ENCODE measurements around the gene PDXP. TPM values are rescaled to one million over a fixed set of nuclear protein-coding genes. Genes with fewer than 3 reads are reported as not detected.

PDXP gene
- total and polyA plus RNA-seq, 4 donors = 23.4 to 42.2 (median 28.5) TPM

GRCh38 chr22:37710675-37711074, 52.2 kb downstream of the PDXP start:
- peaks cover 0 to 1% (median 0%) of the 10 kb centered on the region in 4 donors for H3K36me3 ChIP-seq (ENCODE audit: control insufficient read depth in 4 of 4, insufficient read depth in 3 of 4, low read depth in 1 of 4, low read length in 3 of 4)
- H3K4me1 ChIP-seq (ENCODE audit: control insufficient read depth in 4 of 4, insufficient read depth in 4 of 4, low read length in 3 of 4) = no peaks in the 10 kb centered on the region
- 93% methylated on average over 3 of the region's 3 CpGs for WGBS
- no peak overlapping the region for H3K9ac ChIP-seq (ENCODE audit: low read depth in 1 of 2, low read length in 2 of 2)
- no peak overlapping the region for H3K4me3 ChIP-seq (ENCODE audit: low read depth in 1 of 3, low read length in 3 of 3)
- TF ChIP-seq ATF3 (IDR thresholded peaks at IDR 0.05) = no peak
- TF ChIP-seq ZBTB33 (IDR thresholded peaks at IDR 0.05) = no peak
- TF ChIP-seq GABPA (IDR thresholded peaks at IDR 0.05 in 1 of 2, conservative IDR thresholded peaks at IDR 0.05 in 1 of 2) = no peak
- no peak for TF ChIP-seq HNF4G (IDR thresholded peaks at IDR 0.05)
- TF ChIP-seq HNF4A (conservative IDR thresholded peaks at IDR 0.05) = no peak
- TF ChIP-seq EGR1 (IDR thresholded peaks at IDR 0.05; ENCODE audit: low read depth in 2 of 2) = no peak
- no peak for TF ChIP-seq RXRA (IDR thresholded peaks at IDR 0.05)
- TF ChIP-seq RAD21 (IDR thresholded peaks at IDR 0.05) = no peak
- TF ChIP-seq CTCF (IDR thresholded peaks at IDR 0.05; ENCODE audit: low read depth, low read length, missing input control) = no peak
- no peak for TF ChIP-seq TAF1 (conservative IDR thresholded peaks at IDR 0.05)
- TF ChIP-seq JUND (IDR thresholded peaks at IDR 0.05) = no peak
- TF ChIP-seq NR2F2 (IDR thresholded peaks at IDR 0.05) = no peak
- TF ChIP-seq REST (IDR thresholded peaks at IDR 0.05) = no peak
- TF ChIP-seq FOXA1 (IDR thresholded peaks at IDR 0.05) = no peak
- DNase-seq (ENCODE audit: low spot score) = no peak
- H3K9me3 ChIP-seq (ENCODE audit: control insufficient read depth in 4 of 4, low read length in 3 of 4) = no peaks in the 10 kb centered on the region
- H3K27me3 ChIP-seq (ENCODE audit: control insufficient read depth in 4 of 4, insufficient read depth in 4 of 4, low read length in 3 of 4) = no peaks in the 10 kb centered on the region
- H3K27ac ChIP-seq (ENCODE audit: low read depth in 1 of 2, low read length in 2 of 2) = no peak overlapping the region

- no peak for DNase-seq (ENCODE audit: low spot score)
- WGBS = 92% methylated on average over 10 of the region's 10 CpGs
- TF ChIP-seq ZBTB33 (IDR thresholded peaks at IDR 0.05) = no peak
- TF ChIP-seq MAX (IDR thresholded peaks at IDR 0.05) = no peak
- no peak for TF ChIP-seq SP1 (IDR thresholded peaks at IDR 0.05)
- no peak for TF ChIP-seq FOXA2 (IDR thresholded peaks at IDR 0.05)
- Histone ChIP-seq H3K27me3 (ENCODE audit: control insufficient read depth in 4 of 4, insufficient read depth in 4 of 4, low read length in 3 of 4) (no peaks in the 10 kb centered on the region), H3K9ac (ENCODE audit: low read depth in 1 of 2, low read length in 2 of 2) (no peak overlapping the region), H3K36me3 (ENCODE audit: control insufficient read depth in 4 of 4, insufficient read depth in 3 of 4, low read depth in 1 of 4, low read length in 3 of 4) (peaks cover 0 to 2% (median 0%) of the 10 kb centered on the region in 4 donors), H3K27ac (ENCODE audit: low read depth in 1 of 2, low read length in 2 of 2) (no peak overlapping the region), H3K9me3 (ENCODE audit: control insufficient read depth in 4 of 4, low read length in 3 of 4) (no peaks in the 10 kb centered on the region), H3K4me3 (ENCODE audit: low read depth in 1 of 3, low read length in 3 of 3) (no peak overlapping the region), H3K4me1 (ENCODE audit: control insufficient read depth in 4 of 4, insufficient read depth in 4 of 4, low read length in 3 of 4) (no peaks in the 10 kb centered on the region)
Measured at GRCh38 chr22:37711490-37711889, 53.0 kb downstream of the PDXP start.

All from liver (tissue), 9 donors.